Neural progenitor cell (in vitro differentiated cells): ENCODE data around the gene CYP4F2.

Source experiments
- EZH2 ChIP-seq: fragments of 200-600 bp; sonication (generic); IDR thresholded peaks from 2 replicates; pipeline ENCODE4 v1.6.1; 2017; ENCODE audit warnings: antibody characterized with exemption, mild to moderate bottlenecking, moderate library complexity
- TF ChIP-seq, protein P1 (sequence below): fragments of 200-600 bp; sonication (generic); IDR thresholded peaks from 2 replicates; pipeline ENCODE4 v1.5.1; 2017; ENCODE audit warnings: antibody characterized with exemption, mild to moderate bottlenecking

DNA sequence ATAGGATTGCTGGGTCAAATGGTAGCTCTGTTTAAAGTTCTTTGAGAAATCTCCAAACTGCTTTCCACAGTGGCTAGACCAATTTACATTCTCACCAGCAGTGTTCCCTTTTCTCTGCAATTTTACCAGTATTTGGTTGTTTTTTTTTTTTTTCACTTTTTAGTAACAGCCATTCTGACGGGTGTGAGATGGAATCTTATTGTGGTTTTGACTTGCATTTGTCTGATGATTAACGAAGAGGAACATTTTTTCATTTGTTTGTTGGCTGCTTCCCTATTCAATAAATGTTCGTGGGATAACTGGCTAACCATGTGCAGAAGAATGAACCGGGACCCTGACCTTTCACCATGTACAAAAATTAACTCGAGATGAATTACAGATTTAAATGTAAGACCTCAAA, 31.2 kb downstream of the CYP4F2 start:
- TF ChIP-seq, protein P1, sequence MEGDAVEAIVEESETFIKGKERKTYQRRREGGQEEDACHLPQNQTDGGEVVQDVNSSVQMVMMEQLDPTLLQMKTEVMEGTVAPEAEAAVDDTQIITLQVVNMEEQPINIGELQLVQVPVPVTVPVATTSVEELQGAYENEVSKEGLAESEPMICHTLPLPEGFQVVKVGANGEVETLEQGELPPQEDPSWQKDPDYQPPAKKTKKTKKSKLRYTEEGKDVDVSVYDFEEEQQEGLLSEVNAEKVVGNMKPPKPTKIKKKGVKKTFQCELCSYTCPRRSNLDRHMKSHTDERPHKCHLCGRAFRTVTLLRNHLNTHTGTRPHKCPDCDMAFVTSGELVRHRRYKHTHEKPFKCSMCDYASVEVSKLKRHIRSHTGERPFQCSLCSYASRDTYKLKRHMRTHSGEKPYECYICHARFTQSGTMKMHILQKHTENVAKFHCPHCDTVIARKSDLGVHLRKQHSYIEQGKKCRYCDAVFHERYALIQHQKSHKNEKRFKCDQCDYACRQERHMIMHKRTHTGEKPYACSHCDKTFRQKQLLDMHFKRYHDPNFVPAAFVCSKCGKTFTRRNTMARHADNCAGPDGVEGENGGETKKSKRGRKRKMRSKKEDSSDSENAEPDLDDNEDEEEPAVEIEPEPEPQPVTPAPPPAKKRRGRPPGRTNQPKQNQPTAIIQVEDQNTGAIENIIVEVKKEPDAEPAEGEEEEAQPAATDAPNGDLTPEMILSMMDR, result no peak
- no peak for TF ChIP-seq EZH2
